OCI-LY1 (cell line): Measurements from ENCODE around the gene KCNIP4.

ENCODE experiments used
- CTCF ChIP-seq: fragments of 200-600 bp; sonication (generic), shearing (Covaris generic); IDR thresholded peaks from 2 replicates; pipeline ENCODE4 v1.5.1; 2017; ENCODE audit warnings: mild to moderate bottlenecking, antibody characterized with exemption, low read length, moderate library complexity, mixed read lengths
- EZH2 ChIP-seq: fragments of 200-600 bp; sonication (generic), shearing (Covaris generic); IDR thresholded peaks from 2 replicates; pipeline ENCODE4 v1.8.0; 2017; ENCODE audit warnings: borderline replicate concordance, mixed run types, mild to moderate bottlenecking, antibody characterized with exemption, low read length, moderate library complexity, mixed read lengths

GRCh38 chr4:21013501-21013900, 935.1 kb downstream of the KCNIP4 start:
- no peak for TF ChIP-seq CTCF
- TF ChIP-seq EZH2 = no peak
